DOHH2 (cell line): ENCODE data around the gene CPEB1.
"Not testable (repeated sequence)": the region's sequence is repeated elsewhere in the genome, so short reads cannot be mapped to it uniquely, and the experiment has no call there.

Experiments
- EZH2phosphoT487 ChIP-seq: fragments of 200-600 bp; sonication (generic); IDR thresholded peaks from 2 replicates; pipeline ENCODE4 v1.6.1; 2017; ENCODE audit warnings: borderline replicate concordance, mild to moderate bottlenecking, antibody characterized with exemption, low read length, moderate library complexity, mixed read lengths
- TF ChIP-seq, protein P1 (sequence below): fragments of 200-600 bp; sonication (generic); IDR thresholded peaks from one replicate; pipeline ENCODE4 v1.5.1; 2014; ENCODE audit warnings: antibody characterized with exemption, mild to moderate bottlenecking, low read depth, low read length; ENCODE audit not compliant: poor library complexity, severe bottlenecking

DNA sequence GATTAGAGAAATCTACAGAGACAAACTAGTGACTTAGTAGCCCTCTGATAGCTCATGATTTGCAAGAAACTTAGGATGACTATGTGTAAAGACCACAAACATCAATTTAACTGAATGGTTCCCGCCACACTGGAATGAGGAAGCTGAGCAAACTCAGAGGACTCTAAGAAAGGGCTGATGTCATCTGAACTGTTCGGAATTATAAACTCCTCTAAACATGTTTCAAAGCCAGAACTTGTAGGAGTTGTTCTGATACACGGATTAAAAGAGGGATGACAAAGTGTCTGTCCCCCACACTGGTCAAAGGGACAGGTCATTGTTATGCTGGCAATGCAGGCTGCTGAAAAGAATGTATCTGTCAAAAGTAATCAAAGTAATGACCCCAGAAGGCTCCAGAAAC lies 141.3 kb downstream of the CPEB1 start:
- TF ChIP-seq, protein P1, sequence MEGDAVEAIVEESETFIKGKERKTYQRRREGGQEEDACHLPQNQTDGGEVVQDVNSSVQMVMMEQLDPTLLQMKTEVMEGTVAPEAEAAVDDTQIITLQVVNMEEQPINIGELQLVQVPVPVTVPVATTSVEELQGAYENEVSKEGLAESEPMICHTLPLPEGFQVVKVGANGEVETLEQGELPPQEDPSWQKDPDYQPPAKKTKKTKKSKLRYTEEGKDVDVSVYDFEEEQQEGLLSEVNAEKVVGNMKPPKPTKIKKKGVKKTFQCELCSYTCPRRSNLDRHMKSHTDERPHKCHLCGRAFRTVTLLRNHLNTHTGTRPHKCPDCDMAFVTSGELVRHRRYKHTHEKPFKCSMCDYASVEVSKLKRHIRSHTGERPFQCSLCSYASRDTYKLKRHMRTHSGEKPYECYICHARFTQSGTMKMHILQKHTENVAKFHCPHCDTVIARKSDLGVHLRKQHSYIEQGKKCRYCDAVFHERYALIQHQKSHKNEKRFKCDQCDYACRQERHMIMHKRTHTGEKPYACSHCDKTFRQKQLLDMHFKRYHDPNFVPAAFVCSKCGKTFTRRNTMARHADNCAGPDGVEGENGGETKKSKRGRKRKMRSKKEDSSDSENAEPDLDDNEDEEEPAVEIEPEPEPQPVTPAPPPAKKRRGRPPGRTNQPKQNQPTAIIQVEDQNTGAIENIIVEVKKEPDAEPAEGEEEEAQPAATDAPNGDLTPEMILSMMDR = not testable (repeated sequence)
- not testable (repeated sequence) for TF ChIP-seq EZH2phosphoT487
